ENCODE measurements around the gene ETAA1. TPM values are rescaled to one million over a fixed set of nuclear protein-coding genes. Genes with fewer than 3 reads are reported as not detected.

ETAA1 gene
- total and polyA plus RNA-seq, 2 of the 13 experiments (the other 11 are each of a cell fraction or from before 2014, with no cell fraction given): 9.1 to 16.2 TPM

GRCh38 chr2:67397143-67397986, at the start of gene ETAA1 (continued):
- no peak for TF ChIP-seq STAT5B (CRISPR knock-in tag; IDR thresholded peaks at IDR 0.05)
- TF ChIP-seq ZNF564 (CRISPR knock-in tag; IDR thresholded peaks at IDR 0.05): no peak; the same call in 1 of the 2 replicates
- TF ChIP-seq GATA4 (IDR thresholded peaks at IDR 0.05; ENCODE audit: borderline replicate concordance, low read depth): peak; percentile 25; the same call in 1 of the 2 replicates
- no peak for TF ChIP-seq HNF4G (IDR thresholded peaks at IDR 0.05; ENCODE audit: borderline replicate concordance, low read depth, low read length)
- no peak for TF ChIP-seq HNF4G (CRISPR knock-in tag; IDR thresholded peaks at IDR 0.05; ENCODE audit: borderline replicate concordance, low read depth)
- TF ChIP-seq RBFOX2 (IDR thresholded peaks at IDR 0.05; ENCODE audit: low read depth, low read length): peak; percentile 96
- peak; percentile 31; the same call in 1 of the 2 replicates for TF ChIP-seq RARA (CRISPR knock-in tag; IDR thresholded peaks at IDR 0.05)
- TF ChIP-seq ZBTB40 (IDR thresholded peaks at IDR 0.05): no peak
- peak; percentile 66 for TF ChIP-seq ZBTB40 (CRISPR knock-in tag; IDR thresholded peaks at IDR 0.05)
- peak; percentile 88 for TF ChIP-seq ZFX (CRISPR knock-in tag; IDR thresholded peaks at IDR 0.05; ENCODE audit: low read depth)
- peak; percentile 36; the same call in 1 of the 2 replicates for TF ChIP-seq MTA1 (CRISPR knock-in tag; IDR thresholded peaks at IDR 0.05; ENCODE audit: borderline replicate concordance)
- no peak for TF ChIP-seq PAF1 (CRISPR knock-in tag; IDR thresholded peaks at IDR 0.05)
- no peak; the same call in 1 of the 2 replicates for TF ChIP-seq ZNF33B (CRISPR knock-in tag; IDR thresholded peaks at IDR 0.05)
- TF ChIP-seq FOSL1 (CRISPR knock-in tag; IDR thresholded peaks at IDR 0.05; ENCODE audit: borderline replicate concordance): no peak
- peak; percentile 91 for TF ChIP-seq TFDP2 (CRISPR knock-in tag; IDR thresholded peaks at IDR 0.05)
- no peak for TF ChIP-seq ARNT (IDR thresholded peaks at IDR 0.05)
- no peak for TF ChIP-seq ZSCAN21 (CRISPR knock-in tag; IDR thresholded peaks at IDR 0.05; ENCODE audit: borderline replicate concordance)
- TF ChIP-seq ZNF331 (CRISPR knock-in tag; IDR thresholded peaks at IDR 0.05): no peak

Measured in HepG2 (cell line).